ENCODE data around the gene FAM193B. TPM values are rescaled to one million over a fixed set of nuclear protein-coding genes. Genes with fewer than 3 reads are reported as not detected.
A peak's percentile ranks its signal among the peaks of the same experiment; 100 is the strongest.

FAM193B gene
- total and polyA plus RNA-seq, 9 of the 15 experiments (the other 6 are each of a cell fraction or from before 2014, with no cell fraction given) = 4.4 to 76.4 (median 37.3) TPM

DNA sequence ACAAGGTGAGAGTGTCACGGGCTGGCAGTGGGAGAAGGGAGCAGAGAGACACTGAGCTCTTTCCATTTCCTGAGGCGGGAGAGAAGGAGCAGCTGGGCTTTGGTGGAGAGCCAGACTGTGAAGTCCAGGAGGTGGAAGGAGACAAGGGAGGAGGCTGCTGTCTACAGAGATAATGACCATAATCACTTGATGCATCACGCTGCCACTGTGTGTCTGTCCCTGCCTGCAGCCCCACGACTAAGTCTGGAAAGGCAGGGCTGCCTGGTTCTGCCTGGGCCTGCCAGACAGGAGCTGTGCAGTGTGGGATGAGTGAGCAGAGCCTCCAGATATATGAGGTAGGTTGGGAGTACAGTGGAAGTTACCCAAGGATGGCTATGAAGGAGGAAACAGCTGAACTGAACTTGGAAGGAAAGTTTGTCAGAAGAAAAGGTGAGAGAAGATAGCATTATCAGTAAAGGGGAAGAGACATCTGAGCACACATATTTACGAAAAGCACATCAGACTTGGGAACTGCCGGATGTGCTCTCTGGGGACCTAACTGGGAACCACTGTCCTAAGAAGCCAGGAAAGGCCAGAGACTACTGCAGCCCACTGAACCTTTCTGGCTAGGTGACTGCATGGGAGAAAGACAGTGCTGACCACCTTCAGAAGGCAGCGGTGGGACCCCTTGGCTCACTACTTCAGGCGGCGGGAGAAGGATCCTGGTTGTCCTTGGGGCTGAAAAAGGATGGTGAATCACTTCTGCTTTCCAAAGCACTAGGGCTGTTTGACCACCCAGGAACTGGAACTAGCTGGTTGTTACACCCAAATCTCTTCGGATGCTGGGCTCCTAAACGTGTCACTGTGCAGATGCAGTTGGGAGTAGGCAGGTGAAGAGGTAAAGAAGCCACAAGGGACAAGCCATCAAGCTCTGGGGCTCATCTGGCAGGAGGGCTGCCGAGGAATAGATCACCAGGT is 24.8 kb downstream of the FAM193B start (continued):
- TF ChIP-seq NKRF (IDR thresholded peaks at IDR 0.05; ENCODE audit: borderline replicate concordance) (no peak), NR2C2 (CRISPR knock-in tag; IDR thresholded peaks at IDR 0.05) (no peak), NR2C2 (tag; IDR thresholded peaks at IDR 0.05) (no peak), ZNF174 (CRISPR knock-in tag; IDR thresholded peaks at IDR 0.05) (no peak), ZNF79 (CRISPR knock-in tag; IDR thresholded peaks at IDR 0.05; ENCODE audit: low read depth) (no peak), ZNF830 (CRISPR knock-in tag; IDR thresholded peaks at IDR 0.05) (no peak), NUFIP1 (IDR thresholded peaks at IDR 0.05; ENCODE audit: partially characterized antibody) (no peak), NCOA4 (IDR thresholded peaks at IDR 0.05; ENCODE audit: partially characterized antibody) (no peak), FOXA1 (IDR thresholded peaks at IDR 0.05; ENCODE audit: borderline replicate concordance) (no peak), SMC3 (conservative IDR thresholded peaks at IDR 0.05; ENCODE audit: insufficient read depth, low read depth, low read length) (no peak), DEAF1 (CRISPR knock-in tag; IDR thresholded peaks at IDR 0.05) (no peak), TEAD1 (CRISPR knock-in tag; IDR thresholded peaks at IDR 0.05) (0 out of 4 replicates have a peak, but pooled peaks of 1 of the 2 experiments have one; percentile 38), ESRRA (IDR thresholded peaks at IDR 0.05; ENCODE audit: borderline replicate concordance, low read depth) (no peak), HMGN3 (IDR thresholded peaks at IDR 0.05; ENCODE audit: borderline replicate concordance, extremely low read depth, insufficient read length, low read depth, low read length) (no peak), ZNF449 (CRISPR knock-in tag; IDR thresholded peaks at IDR 0.05) (no peak)
- TF ChIP-seq, protein P1, sequence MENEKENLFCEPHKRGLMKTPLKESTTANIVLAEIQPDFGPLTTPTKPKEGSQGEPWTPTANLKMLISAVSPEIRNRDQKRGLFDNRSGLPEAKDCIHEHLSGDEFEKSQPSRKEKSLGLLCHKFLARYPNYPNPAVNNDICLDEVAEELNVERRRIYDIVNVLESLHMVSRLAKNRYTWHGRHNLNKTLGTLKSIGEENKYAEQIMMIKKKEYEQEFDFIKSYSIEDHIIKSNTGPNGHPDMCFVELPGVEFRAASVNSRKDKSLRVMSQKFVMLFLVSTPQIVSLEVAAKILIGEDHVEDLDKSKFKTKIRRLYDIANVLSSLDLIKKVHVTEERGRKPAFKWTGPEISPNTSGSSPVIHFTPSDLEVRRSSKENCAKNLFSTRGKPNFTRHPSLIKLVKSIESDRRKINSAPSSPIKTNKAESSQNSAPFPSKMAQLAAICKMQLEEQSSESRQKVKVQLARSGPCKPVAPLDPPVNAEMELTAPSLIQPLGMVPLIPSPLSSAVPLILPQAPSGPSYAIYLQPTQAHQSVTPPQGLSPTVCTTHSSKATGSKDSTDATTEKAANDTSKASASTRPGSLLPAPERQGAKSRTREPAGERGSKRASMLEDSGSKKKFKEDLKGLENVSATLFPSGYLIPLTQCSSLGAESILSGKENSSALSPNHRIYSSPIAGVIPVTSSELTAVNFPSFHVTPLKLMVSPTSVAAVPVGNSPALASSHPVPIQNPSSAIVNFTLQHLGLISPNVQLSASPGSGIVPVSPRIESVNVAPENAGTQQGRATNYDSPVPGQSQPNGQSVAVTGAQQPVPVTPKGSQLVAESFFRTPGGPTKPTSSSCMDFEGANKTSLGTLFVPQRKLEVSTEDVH (IDR thresholded peaks at IDR 0.05; ENCODE audit: low read depth, partially characterized antibody) = no peak

Data from K562 (cell line).